ENCODE data around the gene CD72. TPM values are rescaled to one million over a fixed set of nuclear protein-coding genes. Genes with fewer than 3 reads are reported as not detected.
A peak's percentile ranks its signal among the peaks of the same experiment; 100 is the strongest.
"Not testable (repeated sequence)": the region's sequence is repeated elsewhere in the genome, so short reads cannot be mapped to it uniquely, and the experiment has no call there.

CD72 gene
- polyA plus RNA-seq, 1 experiment, result 1.7 TPM

DNA sequence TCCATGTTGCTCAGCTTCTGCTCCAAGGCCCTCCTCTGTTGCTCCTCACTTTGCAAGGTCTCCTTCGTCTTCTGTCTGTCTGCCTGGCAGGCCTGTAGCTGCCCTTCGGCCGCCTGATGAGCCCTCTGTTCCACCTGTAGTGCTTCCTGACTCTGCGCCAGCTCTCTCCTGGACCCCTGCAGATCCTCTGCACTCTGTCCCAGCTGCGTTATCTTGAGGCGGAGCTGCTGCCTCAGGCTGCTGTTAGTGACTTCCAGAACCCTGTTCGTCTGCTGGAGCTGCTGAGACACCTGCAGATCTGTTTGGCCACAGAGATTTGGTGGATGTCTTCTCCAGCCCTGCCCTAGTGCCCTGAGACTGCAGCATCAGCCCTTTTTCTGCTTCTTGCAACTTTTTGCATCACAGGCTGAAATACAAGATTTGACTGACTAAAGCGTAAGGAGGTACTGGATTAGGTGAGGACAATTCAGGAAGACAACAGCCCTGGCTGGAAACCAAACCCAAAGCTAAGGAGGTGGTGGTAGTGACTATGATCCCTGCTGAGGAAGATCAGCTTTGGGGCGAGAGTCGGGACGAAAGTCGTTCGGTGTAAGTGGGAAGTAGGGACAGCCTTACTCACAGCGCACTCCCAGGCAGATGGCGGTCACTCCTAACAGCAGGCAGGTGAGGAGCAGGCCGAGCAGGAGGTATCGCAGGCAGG is 2.1 kb downstream of the CD72 start:
- ChIA-PET CTCF (interaction anchor here (1.0 to 1.5 kb wide), 2 partner anchors 17 to 80 kb away, joined by 3 read pairs; no protein-coding TSS in a partner anchor), POLR2A (interaction anchor here (0.7 kb wide), 1 partner anchor 116 kb away, joined by 24 read pairs; the partner anchor contains the start of gene CREB3)
- Histone ChIP-seq H3K27me3 (ENCODE audit: control insufficient read depth, insufficient read depth, low read length) (peaks cover 12% of the 10 kb centered on the region), H3K4me3 (ENCODE audit: low read depth, low read length) (no peak overlapping the region), H3K36me3 (ENCODE audit: control insufficient read depth, insufficient read depth, low read length) (no peaks in the 10 kb centered on the region)
- TF ChIP-seq, protein P1, sequence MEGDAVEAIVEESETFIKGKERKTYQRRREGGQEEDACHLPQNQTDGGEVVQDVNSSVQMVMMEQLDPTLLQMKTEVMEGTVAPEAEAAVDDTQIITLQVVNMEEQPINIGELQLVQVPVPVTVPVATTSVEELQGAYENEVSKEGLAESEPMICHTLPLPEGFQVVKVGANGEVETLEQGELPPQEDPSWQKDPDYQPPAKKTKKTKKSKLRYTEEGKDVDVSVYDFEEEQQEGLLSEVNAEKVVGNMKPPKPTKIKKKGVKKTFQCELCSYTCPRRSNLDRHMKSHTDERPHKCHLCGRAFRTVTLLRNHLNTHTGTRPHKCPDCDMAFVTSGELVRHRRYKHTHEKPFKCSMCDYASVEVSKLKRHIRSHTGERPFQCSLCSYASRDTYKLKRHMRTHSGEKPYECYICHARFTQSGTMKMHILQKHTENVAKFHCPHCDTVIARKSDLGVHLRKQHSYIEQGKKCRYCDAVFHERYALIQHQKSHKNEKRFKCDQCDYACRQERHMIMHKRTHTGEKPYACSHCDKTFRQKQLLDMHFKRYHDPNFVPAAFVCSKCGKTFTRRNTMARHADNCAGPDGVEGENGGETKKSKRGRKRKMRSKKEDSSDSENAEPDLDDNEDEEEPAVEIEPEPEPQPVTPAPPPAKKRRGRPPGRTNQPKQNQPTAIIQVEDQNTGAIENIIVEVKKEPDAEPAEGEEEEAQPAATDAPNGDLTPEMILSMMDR (IDR thresholded peaks at IDR 0.05; ENCODE audit: insufficient read depth, low read depth, low read length), result no peak
- no peak for DNase-seq (ENCODE audit: low read depth)

DNA sequence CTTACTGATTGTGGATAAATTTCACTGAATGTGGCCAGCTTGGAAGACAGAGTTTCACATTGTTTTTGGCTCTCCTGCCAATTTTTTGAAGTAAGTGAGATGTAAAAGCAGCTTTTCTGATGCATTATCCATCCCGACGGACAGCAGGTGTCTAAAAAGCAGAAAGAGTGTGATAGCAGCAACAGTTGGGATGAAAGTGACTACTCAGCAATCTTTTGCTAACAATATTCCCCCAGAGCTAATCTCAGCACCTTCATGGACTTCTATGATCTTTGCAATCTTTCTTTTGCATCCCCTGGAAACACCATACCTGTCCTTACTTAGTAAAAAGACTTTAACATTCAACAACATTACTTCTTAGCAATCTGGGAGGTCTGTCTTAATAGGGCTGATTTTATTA is 5.4 kb downstream of the CD72 start:
- ChIA-PET POLR2A (no interaction called here), CTCF (interaction anchor here (0.9 to 2.1 kb wide), 3 partner anchors 8 to 16 kb away, joined by 3 to 5 read pairs (median 4); no protein-coding TSS in a partner anchor)
- no peak for DNase-seq (ENCODE audit: low read depth)
- Histone ChIP-seq H3K4me3 (ENCODE audit: low read depth, low read length) (no peak overlapping the region), H3K36me3 (ENCODE audit: control insufficient read depth, insufficient read depth, low read length) (peaks cover 18% of the 10 kb centered on the region), H3K27me3 (ENCODE audit: control insufficient read depth, insufficient read depth, low read length) (peaks cover 12% of the 10 kb centered on the region)
- TF ChIP-seq, protein P1 (IDR thresholded peaks at IDR 0.05; ENCODE audit: insufficient read depth, low read depth, low read length), result no peak

DNA sequence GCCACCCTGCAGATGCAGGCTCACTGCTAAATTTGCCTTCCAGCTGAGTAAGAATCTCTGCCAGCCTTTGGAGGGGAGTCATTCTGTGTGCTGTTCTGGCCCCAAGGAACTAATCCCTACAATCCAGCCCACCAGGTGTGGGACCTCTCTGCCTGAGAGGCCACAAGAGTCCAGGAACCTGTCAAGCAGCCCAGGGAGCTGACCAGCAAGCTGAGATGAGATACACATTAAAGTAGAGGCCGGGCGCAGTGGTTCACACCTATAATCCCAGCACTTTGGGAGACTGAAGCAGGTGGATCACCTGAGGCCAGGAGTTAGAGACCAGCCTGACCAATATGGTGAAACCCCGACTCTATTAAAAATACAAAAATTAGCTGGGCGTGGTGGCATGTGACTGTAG is 6.1 kb downstream of the CD72 start:
- DNase-seq (ENCODE audit: low read depth); POLR2A ChIA-PET; H3K4me3 ChIP-seq (ENCODE audit: low read depth, low read length): not testable (repeated sequence)
- Histone ChIP-seq H3K27me3 (ENCODE audit: control insufficient read depth, insufficient read depth, low read length) (peaks cover 11% of the 10 kb centered on the region), H3K36me3 (ENCODE audit: control insufficient read depth, insufficient read depth, low read length) (peaks cover 19% of the 10 kb centered on the region)
- CTCF ChIA-PET, result interaction anchor here (0.9 to 2.2 kb wide), 10 partner anchors 9 to 947 kb away, joined by 3 to 9 read pairs (median 4); partner anchors contain the start of gene ARHGEF39

DNA sequence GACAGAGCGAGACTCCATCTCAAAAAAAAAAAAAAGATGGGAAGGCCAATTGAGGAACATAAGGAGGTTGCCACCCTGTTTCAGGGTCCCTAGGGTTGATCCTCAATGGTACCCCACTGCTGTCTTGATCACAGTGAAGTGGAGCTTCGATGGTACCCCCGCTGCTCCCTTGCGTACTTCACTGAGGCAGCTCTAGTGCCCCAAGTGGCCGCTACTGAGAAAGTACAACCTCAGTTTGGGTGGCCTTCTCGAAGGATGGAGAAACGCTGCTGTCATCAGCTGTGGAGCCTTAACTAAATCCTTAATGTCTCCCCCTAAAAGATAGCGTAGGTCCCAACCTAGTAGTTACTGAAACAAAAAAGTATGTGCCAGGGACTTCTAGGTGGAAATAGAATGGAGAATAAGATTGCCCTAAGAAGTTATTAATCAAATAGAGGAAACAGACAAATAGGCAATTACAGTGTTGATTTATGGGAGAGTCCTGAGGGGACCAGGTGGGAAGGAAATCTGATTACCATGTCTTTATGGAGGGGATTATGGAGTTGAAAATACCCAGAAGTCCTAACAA is 6.9 kb downstream of the CD72 start:
- TF ChIP-seq, protein P1 (IDR thresholded peaks at IDR 0.05; ENCODE audit: insufficient read depth, low read depth, low read length), result peak; percentile 82
- POLR2A ChIA-PET, result interaction anchor here (0.5 kb wide), 1 partner anchor 120 kb away, joined by 3 read pairs; no protein-coding TSS in a partner anchor
- CTCF ChIA-PET, result interaction anchor here (0.6 to 2.2 kb wide), 17 partner anchors 8 to 946 kb away, joined by 3 to 9 read pairs (median 3); partner anchors contain the start of gene ARHGEF39
- no peak for DNase-seq (ENCODE audit: low read depth)
- Histone ChIP-seq H3K36me3 (ENCODE audit: control insufficient read depth, insufficient read depth, low read length) (peaks cover 20% of the 10 kb centered on the region), H3K27me3 (ENCODE audit: control insufficient read depth, insufficient read depth, low read length) (peaks cover 7% of the 10 kb centered on the region), H3K4me3 (ENCODE audit: low read depth, low read length) (no peak overlapping the region)

DNA sequence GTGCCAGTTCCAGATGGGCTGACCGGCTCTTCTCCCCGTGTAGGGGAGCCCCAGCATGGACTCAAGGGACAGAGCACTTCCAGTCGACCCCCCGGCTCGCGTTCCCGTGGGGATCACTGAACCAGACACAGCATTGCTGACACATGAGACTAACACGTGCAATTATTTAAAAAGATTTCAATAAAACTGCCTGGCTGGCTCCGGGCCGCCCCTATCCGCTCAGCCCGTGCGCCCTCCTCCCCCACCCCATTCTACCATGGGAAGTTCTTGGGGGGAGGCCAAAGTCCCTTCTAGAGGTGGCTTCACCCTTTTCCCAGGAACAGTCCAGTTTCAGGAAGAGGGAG is 8.4 kb downstream of the CD72 start:
- no peak for DNase-seq (ENCODE audit: low read depth)
- ChIA-PET POLR2A (no interaction called here), CTCF (interaction anchor here (1.7 to 2.2 kb wide), 2 partner anchors 19 to 129 kb away, joined by 4 to 7 read pairs; no protein-coding TSS in a partner anchor)
- H3K27me3 ChIP-seq (ENCODE audit: control insufficient read depth, insufficient read depth, low read length), result peaks cover 1% of the 10 kb centered on the region
- H3K36me3 ChIP-seq (ENCODE audit: control insufficient read depth, insufficient read depth, low read length), result peaks cover 20% of the 10 kb centered on the region
- TF ChIP-seq, protein P1 (IDR thresholded peaks at IDR 0.05; ENCODE audit: insufficient read depth, low read depth, low read length), result no peak
- H3K4me3 ChIP-seq (ENCODE audit: low read depth, low read length), result no peak overlapping the region

Measured in BJ (cell line).